Activated naive CD4-positive, alpha-beta T cell treated with Interleukin-2 at 50 U/mL for 16 hours (primary cell): ENCODE data around the gene HEMGN.
"Not testable (repeated sequence)": the region's sequence is repeated elsewhere in the genome, so short reads cannot be mapped to it uniquely, and the experiment has no call there.

Experiments
- DNase-seq: peaks from one replicate; pipeline ENCODE4 v3.0.0-alpha.2; 2020

The HEMGN gene

DNA sequence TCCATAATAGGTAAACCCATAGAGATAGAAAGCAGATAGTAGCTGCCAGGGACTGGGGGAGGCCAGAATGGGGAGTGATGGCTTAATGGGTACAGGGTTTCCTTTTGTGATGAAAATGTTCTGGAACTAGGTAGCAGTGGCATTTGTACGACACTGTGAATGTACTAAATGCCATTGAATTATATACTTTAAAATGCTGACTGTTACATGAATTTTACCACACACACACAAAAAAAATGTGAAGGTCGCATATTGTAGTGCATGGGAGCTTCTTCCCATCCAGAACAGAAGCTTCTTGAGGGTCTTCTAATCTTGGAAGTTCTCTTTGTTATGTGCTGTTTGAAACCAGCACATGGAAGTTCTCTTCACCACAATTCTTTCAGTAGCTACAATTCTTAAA is 25.3 kb upstream of the HEMGN start:
- DNase-seq, result no peak

DNA sequence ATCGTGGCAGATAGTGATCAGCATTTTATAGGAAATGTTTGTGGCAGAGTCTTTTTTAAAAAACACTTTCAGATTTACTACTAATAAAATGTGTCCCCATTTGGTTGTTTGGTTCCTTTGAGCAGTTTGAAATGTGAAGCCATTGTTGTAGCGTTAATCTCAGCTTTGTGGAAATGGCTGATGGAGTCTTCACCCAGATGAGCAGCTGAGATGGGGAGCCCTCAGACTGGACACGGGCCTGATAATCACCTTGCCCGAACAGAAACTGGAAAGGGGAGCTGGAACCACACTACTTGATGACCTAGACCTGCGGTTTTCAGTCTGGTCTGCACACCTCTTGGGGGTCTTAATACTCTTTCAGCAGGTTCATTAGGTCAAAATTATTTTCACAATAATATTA is 24.6 kb upstream of the HEMGN start:
- no peak for DNase-seq

DNA sequence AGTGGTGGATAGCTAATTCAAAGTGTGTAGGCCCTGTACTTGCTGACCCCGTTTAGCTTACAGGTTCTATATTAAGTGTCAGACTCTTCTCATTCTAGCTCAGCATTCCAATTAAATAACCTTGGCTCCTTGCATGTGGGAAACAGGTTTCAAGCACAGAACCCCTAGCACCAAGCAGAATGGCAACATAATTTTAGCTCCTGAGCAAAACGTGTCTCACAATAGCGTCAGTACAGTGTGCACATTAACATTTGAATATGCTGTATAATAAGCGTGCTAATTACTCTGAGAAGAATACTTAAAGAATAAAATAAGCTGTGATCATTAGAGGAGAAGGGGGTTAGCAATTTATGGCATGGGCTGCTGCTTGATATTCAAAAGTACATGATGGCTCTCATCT is 24.2 kb upstream of the HEMGN start:
- no peak for DNase-seq

DNA sequence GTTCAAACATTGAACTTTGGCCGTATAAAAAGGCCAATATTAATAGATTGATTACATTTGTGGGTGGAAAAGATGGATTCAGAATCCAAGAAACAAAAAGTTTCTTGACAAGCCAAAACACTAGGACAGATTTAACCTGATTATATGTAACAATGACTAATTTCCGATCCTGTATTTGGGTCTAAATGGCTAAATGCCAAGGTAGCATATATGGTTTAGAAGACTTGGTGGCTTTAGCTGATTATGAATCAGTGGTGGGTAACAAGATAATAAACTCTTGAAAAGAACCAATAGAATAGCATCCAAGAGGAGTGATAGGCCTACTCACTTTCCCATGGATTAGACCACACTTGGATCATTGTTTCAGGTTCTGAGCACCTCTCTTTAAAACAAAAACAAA is 23.4 kb upstream of the HEMGN start:
- DNase-seq, result no peak

DNA sequence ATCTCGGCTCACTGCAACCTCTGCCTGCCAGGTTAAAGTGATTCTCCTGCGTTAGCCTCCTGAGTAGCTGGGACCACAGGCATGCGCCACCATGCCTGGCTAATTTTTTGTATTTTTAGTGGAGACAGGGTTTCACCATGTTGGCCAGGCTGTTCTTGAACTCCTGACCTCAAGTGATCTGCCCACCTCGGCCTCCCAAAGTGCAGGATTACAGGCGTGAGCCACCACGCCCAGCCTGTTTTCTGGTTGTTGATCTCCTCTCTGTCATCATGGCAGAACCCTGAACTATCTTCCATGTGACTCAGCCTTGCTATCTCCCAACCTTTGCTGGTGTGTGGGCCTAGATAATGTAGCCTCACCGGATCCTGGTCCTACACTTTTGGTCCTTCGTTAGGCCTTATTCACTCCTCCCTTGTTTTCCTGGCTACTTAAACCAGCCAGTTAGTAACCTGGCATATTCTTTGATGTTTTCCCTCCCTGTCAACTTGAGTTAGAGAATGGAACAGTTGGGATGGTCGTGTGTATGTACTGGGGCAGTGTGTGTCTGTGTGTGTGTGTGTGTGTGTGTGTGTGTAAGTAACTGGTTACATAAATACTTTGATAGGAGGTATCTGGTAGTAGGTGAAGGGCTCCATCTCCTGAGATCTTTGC is 22.8 kb upstream of the HEMGN start:
- DNase-seq, result not testable (repeated sequence)

DNA sequence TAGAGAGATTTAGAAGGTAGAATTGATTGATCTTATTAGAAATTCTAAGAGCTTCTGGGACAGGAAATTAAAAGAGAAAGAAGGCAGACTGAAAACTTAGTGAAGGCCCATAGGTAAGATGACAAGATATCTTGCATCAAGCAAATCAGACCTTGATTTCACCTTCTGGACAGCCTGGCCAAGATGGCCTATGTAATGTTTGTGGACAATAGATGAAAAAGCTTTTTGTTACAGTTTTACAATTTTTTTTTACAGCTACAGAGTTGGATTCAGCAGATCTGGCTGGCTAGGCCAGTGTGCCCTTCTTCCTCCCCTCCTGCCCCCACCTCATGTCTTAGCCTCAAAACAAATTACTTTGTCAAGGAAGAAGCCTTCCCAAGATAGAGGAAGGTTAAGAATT is 21.6 kb upstream of the HEMGN start:
- no peak for DNase-seq

DNA sequence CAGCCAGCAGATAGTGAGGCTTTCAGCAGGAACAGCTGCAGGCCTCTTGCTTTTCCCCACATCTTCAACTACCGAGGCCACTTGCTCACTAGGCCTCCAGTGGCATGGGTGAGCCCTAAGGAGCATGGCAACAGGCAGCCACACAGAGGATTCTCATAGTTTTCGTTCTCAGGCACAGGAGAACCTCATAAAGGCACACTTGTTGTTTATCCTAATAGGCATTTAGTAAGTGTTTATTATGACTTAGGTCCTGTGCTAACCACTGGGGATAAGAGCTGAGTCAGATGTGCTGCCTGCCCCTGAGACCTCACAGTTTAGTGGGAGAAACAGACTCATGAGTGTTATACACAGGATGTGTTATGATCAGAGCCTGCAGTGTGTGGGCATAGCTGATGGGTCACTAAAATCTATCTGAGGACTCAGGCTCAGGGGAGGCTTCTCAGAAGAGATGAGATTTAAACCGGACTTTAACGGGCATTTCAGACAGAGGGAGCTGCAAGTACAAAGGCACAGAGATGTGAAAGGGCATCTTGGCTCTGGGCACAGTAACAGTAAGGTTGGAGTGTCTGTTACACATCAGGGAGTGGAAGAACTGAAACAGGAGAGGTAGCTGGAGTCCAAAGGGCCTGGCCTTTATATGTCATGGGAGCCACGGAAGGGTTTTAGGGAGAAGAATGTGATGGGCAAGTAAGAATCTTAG is 21.0 kb upstream of the HEMGN start:
- no peak for DNase-seq

DNA sequence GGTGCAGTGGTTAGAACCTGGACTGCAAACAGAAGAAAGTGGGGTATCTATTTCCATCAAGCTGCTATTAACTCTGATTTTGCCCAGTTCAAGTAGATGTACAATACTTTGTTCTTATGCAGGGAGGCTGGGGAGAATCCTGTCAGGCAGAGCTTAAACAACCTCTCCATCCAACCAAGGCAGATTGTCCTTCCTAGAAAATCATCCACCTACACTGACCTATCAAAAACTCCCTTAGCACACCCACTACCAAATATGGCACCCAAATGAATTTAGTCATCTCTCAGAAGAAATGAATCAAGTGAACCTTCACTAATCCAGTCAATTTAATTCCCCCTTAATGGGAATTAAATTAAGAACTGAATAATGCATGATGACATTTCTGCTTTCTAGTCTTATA is 18.4 kb upstream of the HEMGN start:
- DNase-seq, result no peak

DNA sequence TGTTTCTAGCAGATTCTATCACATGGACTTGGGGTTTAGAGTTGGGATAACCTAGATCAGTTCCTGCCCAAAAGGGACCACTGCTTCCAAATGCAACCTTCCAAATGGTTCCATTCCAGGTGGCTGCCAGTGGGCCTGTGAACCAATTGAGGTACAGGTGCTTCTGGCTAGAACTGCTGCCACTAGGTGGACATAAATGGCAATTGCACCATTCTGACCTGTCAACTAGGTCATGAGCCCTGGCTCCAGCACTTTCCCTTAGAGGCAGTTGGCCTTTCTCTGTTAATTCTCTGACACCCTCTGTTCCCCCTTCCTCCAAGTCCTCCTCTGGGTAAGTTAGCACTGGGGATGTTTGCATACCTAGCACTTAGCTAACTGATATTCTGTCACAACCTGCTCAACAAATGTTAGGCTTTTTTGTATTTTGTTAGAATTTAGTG is 16.6 kb upstream of the HEMGN start:
- peak; percentile 54 for DNase-seq

DNA sequence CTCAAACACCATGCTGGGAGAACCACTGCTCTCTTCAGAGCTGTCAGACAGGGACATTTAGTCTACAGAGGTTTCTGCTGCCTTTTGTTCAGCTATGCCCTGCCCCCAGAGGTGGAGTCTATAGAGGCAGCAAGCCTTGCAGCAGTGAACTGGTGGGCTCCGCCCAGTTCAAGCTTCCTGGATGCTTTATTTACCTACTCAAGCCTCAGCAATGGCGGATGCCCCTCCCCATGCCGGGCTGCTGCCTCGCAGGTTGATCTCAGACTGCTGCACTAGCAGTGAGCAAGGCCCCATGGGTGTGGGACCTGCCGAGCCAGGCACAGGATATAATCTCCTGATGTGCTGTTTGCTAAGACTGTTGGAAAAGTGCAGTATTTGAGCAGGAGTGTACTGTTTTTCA is 12.9 kb upstream of the HEMGN start:
- DNase-seq, result peak; percentile 9

DNA sequence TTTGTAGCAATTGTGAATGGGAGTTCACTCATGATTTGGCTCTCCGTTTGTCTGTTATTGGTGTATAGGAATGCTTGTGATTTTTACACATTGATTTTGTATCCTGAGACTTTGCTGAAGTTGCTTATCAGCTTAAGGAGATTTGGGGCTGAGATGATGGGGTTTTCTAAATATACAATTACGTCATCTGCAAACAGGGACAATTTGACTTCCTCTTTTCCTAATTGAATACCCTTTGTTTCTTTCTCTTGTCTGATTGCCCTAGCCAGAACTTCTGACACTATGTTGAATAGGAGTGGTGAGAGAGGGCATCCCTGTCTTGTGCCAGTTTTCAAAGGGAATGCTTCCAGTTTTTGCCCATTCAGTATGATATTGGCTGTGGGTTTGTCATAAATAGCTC is 9.1 kb upstream of the HEMGN start:
- not testable (repeated sequence) for DNase-seq

DNA sequence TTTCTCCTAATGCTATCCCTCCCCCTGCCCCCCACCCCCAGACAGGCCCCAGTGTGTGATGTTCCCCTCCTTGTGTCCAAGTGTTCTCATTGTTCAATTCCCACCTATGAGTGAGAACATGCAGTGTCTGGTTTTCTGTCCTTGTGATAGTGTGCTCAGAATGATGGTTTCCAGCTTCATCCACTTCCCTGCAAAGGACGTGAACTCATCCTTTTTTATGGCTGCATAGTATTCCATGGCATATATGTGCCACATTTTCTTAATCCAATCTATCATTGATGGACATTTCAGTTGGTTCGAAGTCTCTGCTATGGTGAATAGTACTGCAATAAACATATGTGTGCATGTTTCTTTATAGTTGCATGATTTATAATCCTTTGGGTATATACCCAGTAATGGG is 7.5 kb upstream of the HEMGN start:
- DNase-seq, result not testable (repeated sequence)

DNA sequence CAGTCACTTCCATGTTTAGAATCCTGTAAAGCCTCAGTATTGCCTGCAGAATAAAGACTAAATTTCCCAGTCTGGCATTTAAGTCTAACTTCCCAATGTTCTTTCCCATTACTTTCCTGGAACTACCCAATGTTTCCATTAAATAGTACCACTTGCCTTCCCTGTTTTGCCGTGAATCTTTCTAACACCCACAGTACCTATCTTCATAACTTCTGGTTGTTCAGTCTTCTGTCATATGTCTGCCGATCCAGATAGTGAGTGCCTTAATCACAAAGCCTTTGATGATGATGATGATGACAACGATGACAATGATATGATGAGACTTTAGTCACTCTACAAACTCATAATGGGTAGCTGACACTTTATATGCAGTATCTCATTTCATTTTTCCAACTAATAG is 6.6 kb upstream of the HEMGN start:
- no peak for DNase-seq

DNA sequence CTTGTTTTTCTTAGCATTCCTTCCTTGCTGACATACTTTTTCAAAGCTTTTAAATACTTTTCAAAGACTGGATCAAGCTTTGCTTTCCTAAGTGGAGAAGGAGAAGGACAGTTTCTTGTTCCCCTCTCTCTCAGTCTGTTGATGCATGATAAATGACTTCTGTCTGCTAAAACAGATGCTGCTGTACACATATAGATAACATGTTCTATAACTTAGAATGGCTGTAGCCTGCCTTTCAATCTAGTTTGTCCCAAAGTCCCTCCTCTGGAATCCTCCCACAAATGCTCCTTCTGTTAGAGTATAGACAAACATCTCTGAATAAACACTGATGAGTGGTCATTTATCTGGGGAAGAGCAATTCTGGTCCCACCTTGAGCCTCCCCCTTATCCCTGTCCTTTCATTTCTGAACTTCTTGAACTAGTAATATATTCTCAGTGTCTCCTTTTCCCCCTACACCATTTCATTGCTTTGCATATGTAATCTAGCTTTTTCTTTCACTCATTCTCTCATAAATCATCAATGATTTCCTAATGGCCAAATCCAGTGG is 5.4 kb upstream of the HEMGN start:
- no peak for DNase-seq

DNA sequence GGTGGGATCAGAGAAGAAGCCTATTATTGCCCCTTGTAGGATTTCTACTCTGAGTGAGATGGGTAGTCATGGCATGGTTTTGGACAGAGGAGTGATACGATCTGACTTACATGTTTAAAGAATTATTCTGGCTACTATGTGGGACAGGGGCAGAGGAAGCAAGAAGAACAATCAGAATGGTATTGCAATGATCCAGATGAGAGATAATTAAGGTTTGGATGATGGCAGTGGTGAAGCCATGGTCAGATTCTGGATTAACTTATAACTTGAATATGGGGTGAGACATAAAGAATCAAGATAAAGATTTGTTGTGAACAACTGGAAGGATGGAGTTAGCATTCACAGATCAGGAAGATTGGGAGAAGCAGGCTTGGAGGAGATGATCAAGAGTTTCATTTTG is 3.4 kb upstream of the HEMGN start:
- no peak for DNase-seq

DNA sequence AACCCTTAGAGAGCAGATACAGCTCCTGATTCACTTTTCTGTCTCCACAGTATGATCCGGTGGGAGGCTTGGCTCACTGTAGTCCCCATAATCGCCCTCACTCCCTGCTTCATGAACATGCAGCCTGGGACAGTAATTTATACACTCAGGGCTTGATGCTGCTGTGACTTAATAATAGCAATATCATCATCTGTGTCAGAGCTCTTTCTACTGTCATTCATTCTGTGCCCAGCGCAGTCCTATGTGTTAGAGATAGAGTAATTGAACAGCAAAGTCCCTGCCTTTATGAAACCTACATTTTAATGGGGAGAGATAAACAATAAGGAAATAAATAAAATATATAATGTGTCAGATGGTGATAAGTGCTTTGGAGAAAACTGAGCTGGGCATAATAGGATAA is 2.8 kb upstream of the HEMGN start:
- no peak for DNase-seq

DNA sequence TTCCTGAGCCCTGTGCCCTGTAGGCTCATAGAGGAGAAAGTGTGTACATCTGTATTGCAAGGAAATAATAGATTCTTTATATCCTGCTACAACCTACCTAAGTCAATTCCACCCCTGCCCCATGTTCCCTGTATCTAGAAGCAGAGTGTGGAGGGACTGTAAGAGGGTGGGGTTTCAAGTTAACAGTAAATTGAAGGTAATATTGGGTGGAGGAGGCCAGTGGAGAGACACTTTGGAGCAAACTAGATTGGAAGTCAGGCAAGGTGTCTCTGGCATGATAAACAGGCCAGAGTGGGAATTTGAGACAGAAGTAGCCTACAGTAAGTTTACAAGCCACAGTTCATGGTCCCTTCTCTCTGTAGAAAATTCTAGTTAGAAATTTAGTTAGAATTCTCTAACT is 2.3 kb upstream of the HEMGN start:
- no peak for DNase-seq

DNA sequence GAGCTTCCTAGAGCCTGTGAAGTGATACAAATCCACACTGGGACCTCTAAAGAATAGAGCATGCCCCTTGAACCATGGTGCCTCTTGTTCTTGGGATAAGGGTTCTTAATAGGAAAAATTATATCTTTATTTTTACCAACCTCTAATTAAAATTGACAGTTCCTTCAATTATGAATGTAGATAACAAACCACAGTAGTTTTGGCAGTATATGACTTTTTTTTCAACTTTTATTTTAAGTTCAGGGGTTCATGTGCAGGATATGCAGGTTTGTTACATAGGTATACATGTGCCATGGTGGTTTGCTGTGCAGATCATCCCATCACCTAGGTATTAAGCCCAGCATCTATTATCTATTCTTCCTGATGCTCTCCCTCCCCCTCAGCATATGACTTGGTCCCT is 974 bp downstream of the HEMGN start:
- DNase-seq, result no peak

DNA sequence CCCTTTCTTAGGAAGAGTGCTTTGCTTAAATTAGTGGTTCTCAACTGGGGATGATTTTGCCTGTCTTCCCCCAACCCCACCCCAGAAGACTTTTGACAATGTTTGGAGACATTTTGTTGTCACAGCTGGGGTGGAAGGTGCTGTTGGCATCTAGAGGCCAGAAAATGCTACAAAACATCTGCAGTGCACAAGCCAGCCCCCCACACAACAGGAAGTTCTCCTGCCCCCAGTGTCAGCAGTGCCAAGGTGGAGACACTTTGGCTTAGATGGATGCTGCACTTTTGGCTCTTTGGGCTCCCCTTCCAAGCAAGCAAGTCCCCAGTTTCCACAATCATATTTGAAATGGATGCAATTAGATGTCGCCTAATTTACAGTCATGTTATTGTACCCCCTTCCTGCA is 2.7 kb downstream of the HEMGN start:
- no peak for DNase-seq

DNA sequence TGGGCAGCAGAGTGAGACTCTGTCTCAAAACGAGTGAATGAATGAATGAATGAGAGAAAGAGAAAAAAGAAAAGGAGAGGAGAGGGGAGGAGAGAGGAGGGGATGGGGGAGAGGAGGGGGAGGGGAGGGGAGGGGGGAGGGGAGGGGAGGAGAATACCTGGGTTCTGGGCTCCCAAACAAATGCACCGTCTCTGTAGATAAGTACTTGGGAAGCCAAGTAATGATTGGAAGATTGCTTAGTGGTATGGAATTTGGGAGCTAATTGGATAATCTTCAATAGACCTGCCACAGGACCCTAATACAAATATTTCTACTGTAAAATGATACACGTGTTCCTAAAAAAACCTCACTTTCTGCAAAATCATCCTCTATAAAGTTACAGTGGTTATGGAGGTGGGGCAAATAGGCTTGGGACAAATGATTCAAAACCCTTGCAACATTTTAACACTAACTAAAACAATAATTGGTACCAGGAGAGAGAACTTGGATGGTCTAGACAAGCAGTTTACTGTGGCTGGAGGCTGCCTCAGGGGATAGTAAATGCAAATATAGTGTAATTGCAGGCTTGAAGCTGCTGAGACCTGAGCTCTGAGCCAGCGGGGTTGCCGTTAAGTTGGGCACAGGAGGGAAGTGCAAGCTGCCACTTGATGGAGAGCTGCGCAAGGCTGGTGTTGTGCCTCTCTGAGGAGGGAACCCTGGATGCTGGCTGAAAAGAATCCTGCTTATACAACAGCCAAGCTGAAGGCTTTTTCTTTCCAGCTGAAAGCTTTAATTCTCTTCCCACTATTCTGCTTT is 3.5 kb downstream of the HEMGN start:
- DNase-seq, result no peak

DNA sequence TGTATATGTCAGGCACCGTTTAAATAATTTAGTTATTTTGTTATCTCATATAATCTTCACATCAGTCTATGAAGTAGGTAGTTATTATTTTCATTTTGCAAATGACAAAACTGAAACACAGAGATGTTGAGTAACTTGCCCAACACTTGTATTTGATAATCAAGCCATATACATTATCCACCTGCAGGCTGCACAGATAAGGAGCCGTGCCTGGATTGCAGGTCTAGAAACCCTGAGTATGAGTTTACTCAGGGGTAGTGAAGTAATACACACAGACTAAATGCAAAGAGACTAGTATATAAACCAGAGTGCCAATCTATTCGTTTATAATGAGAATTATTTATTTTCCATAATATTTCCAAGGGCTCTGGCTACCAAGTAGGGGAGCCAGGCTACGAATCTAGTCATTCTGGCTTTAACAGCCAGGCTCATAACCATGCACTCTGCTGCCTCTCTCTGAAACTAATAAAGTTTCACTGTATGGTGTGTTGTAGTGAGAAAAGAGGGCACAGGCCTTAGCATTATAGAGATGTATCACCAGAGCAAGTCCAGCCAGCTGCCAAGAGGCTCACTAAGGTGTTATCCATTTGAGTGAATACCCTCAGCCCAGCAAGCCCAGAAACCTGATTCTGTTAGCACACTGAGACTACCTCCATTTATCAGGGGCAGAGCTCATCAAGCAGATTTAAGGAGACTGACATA is 4.5 kb downstream of the HEMGN start:
- no peak for DNase-seq

DNA sequence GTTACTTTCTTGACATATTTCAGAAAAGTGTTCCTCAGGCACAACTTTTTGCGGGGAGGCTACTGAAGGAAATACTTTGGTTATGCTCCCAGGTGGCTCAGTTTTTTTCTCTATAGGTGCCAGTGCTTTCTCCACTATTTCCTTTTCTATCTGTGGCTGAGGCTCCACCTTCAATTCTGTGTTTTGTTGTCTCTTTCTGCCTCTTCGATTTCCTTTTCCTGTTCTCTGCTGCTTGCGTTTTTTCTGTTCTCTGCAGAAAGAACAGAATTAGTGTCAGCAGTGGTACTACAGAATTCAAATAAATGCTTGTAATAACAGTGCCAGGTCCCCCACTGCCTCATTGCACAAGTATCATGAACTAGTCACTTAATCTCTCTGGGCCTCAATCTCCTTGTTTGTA is 7.0 kb downstream of the HEMGN start:
- DNase-seq, result no peak

DNA sequence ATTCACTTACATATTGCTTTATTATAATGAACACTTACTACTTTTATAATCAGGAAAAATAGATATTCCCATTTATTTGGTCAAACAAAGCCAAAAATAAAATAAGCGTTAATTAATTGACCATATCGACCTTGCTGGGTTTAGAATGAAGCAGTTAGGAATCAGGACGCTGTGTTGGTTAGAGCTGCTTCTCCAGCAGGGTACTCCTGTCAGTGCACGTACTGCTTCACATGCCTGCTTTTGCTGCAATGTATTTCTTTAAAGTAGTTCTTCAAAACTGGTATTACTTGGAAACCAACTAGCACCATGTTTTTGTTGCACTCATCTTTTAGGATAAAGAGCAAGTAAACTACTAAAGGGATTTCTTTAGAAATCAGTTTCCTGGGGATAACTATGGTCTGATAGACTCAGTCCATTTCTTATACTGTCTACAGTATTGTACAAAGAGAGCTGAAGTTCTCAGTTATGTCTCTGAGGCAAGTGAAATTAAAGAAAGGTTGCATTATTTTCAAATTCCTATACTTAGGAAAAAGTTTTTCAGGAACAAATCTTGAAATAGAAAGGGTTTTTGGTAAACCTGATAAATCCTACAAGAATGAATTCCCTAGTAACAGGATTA is 8.9 kb downstream of the HEMGN start:
- no peak for DNase-seq
